Thymus (tissue), 11 donors: Measurements from ENCODE around the gene MS4A15. TPM values are rescaled to one million over a fixed set of nuclear protein-coding genes. Genes with fewer than 3 reads are reported as not detected.
"Not testable (repeated sequence)": the region's sequence is repeated elsewhere in the genome, so short reads cannot be mapped to it uniquely, and the experiment has no call there.

Source experiments
- DNase-seq, 9 donors: peaks; one replicate each; pipeline ENCODE4 v3.0.0-alpha.2; 2013; ENCODE audit warnings: low spot score in 9 of 9, low read depth in 6 of 9, missing footprints in 1 of 9
- H3K27ac ChIP-seq, 2 donors: one replicate each; pipeline ENCODE4 v1.5.1; 2013; ENCODE audit warnings: control low read depth in 1 of 2, low read depth in 1 of 2, low read length in 1 of 2, mild to moderate bottlenecking in 1 of 2, moderate library complexity in 1 of 2
- H3K27me3 ChIP-seq, 2 donors: one replicate each; pipeline ENCODE4 v1.5.1; 2013; ENCODE audit warnings: low read length in 1 of 2; ENCODE audit not compliant: control insufficient read depth in 2 of 2, insufficient read depth in 1 of 2
- H3K36me3 ChIP-seq, 2 donors: one replicate each; pipeline ENCODE4 v1.5.1; 2013; ENCODE audit warnings: low read length in 1 of 2, mild to moderate bottlenecking in 1 of 2, moderate library complexity in 1 of 2; ENCODE audit not compliant: control insufficient read depth in 2 of 2, insufficient read depth in 2 of 2
- H3K4me1 ChIP-seq, 2 donors: one replicate each; pipeline ENCODE4 v1.5.1; 2013; ENCODE audit warnings: low read length in 2 of 2; ENCODE audit not compliant: control insufficient read depth in 2 of 2, insufficient read depth in 2 of 2
- H3K4me3 ChIP-seq, 2 donors: one replicate each; pipeline ENCODE4 v1.5.1; 2013; ENCODE audit warnings: low read length in 2 of 2, control low read depth in 1 of 2, mild to moderate bottlenecking in 1 of 2
- H3K9me3 ChIP-seq, 2 donors: one replicate each; pipeline ENCODE4 v1.5.1; 2013; ENCODE audit warnings: low read length in 1 of 2, mild to moderate bottlenecking in 1 of 2; ENCODE audit not compliant: control insufficient read depth in 2 of 2, insufficient read depth in 1 of 2
- WGBS: extraction: QIAGEN DNeasy Blood & Tissue Kit; methylation state at CpG from one replicate; pipeline ENCODE4 v1.1.7; 2013; 5-methylcytosine and 5-hydroxymethylcytosine counted together
- polyA plus RNA-seq: library from polyadenylated mRNA; stranded (reverse); fragments of 200-250 nt; gene quantifications from one replicate; pipeline ENCODE4 v1.2.3, GENCODE V29; 2013
- total RNA-seq: library from RNA; stranded (reverse); fragments of 120-200 nt; gene quantifications from one replicate; pipeline ENCODE4 v1.2.4, GENCODE V29; 2013
- donor health status: healthy.

MS4A15 gene
- total and polyA plus RNA-seq, 2 donors = 0.23 TPM; not detected in 1

DNA sequence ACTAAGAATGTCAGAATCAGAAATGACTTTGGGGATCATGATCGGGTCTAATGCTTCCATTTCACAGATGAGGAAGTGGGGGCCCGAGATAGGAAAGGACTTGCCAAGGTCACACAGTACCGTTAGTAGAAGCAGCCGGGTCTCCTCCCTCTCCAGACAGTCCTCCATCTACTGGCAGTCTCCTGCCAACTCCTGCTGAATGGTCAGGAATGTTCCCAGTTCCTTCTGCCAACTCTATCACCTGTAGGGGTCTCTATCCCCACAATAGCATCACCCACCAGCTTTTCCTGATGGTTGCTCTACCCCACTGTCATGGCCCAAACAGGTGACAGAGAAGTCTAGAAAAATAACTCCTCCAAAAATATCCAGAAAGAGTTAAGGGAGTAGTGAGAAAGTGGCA lies 61.4 kb downstream of the MS4A15 start:
- WGBS = 96% methylated on average over 4 of the region's 4 CpGs
- H3K4me1 ChIP-seq = peaks cover 16 to 29% of the 10 kb centered on the region in 2 donors
- H3K27ac ChIP-seq = no peak overlapping the region
- H3K9me3 ChIP-seq = peaks cover 8 to 15% of the 10 kb centered on the region in 2 donors
- no peaks in the 10 kb centered on the region for H3K27me3 ChIP-seq
- no peak overlapping the region for H3K4me3 ChIP-seq
- DNase-seq = no peak
- H3K36me3 ChIP-seq = no peaks in the 10 kb centered on the region

DNA sequence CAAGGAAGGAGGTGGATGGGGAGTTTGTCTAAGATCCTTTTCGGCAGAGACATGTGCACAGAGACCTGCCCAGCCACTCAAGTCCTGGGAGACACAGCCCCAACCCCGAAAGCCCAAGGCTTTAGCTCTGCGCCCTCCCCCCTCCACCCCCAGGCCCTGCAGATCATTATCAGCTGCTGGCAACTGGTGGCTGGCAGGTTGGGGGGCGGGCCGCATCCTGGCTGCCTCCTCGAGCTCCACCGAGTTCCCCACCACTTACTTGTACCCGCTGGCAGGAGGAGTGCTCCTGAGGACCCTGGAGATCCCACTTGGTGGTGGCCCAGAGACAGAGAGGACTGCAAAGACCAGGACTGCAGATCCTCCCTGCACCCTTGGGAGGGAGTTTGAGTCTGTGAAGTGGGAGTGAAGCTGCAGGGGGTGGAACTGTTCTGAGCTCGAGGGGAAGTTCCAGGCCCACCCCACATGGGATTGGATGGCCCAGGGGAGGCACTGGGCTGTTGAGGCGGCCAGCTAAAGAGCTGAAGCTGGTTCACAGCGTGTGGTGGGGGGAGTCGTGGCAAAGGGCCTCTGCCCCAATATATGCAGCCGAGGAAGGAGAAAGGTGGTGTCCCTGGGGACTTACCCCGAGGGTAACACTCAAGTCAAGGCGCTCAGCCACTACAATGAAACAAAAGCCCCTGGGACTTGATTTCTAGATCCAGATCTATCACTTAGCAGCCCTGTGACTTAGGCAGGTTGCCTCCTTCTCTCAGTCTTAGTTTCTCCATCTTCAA lies 65.3 kb downstream of the MS4A15 start:
- H3K4me1 ChIP-seq = peaks cover 16 to 29% of the 10 kb centered on the region in 2 donors
- H3K27me3 ChIP-seq = no peaks in the 10 kb centered on the region
- H3K27ac ChIP-seq = no peak overlapping the region
- DNase-seq = peak in 6 of 9 donors; percentile 40 to 63 (median 52)
- H3K36me3 ChIP-seq = no peaks in the 10 kb centered on the region
- H3K4me3 ChIP-seq = no peak overlapping the region
- H3K9me3 ChIP-seq = peaks cover 3 to 7% of the 10 kb centered on the region in 2 donors
- WGBS = 48% methylated on average over 15 of the region's 15 CpGs

DNA sequence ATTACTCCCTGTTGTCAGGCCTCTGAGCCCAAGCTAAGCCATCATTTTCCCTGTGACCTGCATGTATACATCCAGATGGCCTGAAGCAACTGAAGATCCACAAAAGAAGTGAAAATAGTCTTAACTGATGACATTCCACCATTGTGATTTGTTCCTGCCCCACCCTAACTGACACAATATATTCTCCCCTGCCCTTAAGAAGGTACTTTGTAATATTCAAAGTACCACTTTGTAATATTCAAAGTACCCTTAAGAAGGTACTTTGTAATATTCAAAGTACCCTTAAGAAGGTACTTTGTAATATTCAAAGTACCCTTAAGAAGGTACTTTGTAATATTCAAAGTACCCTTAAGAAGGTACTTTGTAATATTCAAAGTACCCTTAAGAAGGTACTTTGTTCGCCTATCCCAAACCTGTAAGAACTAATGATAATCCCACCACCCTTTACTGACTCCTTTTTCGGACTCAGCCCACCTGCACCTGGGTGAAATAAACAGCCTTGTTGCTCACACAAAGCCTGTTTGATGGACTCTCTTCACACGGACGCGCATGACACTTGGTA lies 67.2 kb downstream of the MS4A15 start:
- H3K9me3 ChIP-seq, H3K27ac ChIP-seq, DNase-seq, H3K36me3 ChIP-seq, H3K4me3 ChIP-seq, H3K27me3 ChIP-seq: not testable (repeated sequence)
- WGBS = 98% methylated on average over 5 of the region's 5 CpGs
- peaks cover 16 to 29% of the 10 kb centered on the region in 2 donors for H3K4me1 ChIP-seq

DNA sequence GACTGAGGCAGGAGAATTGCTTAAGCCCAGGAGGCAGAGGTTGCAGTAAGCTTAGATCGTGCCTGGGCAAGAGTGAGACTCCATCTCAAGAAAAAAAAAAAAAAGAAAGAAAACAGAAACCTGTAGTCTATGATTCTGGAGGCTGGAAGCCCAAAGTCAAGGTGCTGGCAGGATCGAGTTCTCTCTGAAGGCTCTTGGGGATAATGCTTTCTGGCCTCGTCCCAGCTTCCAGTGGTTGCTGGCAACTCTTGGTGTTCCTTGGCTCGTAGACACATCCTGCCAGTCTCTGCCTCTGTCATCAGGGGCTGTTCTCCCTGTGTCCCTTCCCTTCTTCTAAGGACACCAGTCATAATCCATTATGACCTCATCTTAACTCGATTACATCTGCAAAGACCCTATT lies 68.5 kb downstream of the MS4A15 start:
- 95% methylated on average over 5 of the region's 5 CpGs for WGBS
- H3K9me3 ChIP-seq = no peaks in the 10 kb centered on the region

DNA sequence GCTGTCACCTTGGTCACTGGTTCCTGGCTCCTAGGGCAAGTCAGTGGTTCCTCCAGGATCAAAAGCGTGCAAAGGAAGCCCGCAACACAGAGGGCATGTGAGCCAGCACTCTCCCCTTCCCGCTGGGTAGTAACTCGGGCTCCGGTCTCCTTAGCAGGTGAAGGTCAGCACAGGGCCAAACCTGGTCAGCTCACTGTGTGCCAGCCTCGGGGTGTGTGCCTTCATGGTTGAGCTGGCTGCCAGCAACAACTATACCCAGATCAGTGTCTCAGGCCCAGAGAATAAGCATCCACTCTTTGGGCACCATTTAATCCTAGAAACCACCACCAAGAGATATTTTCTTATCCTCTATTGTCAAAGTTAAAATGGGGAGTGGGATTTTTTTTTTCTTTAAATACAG lies 69.1 kb downstream of the MS4A15 start:
- no peaks in the 10 kb centered on the region for H3K27me3 ChIP-seq
- no peaks in the 10 kb centered on the region for H3K9me3 ChIP-seq
- H3K4me3 ChIP-seq = no peak overlapping the region
- no peak overlapping the region for H3K27ac ChIP-seq
- H3K4me1 ChIP-seq = peaks cover 11 to 22% of the 10 kb centered on the region in 2 donors
- no peak for DNase-seq
- no peaks in the 10 kb centered on the region for H3K36me3 ChIP-seq
- WGBS = 82% methylated on average over 6 of the region's 6 CpGs

More for the DNA sequence above, 68.5 kb downstream of the MS4A15 start:
- no peaks in the 10 kb centered on the region for H3K36me3 ChIP-seq
- DNase-seq = no peak
- peaks cover 15 to 27% of the 10 kb centered on the region in 2 donors for H3K4me1 ChIP-seq
- no peak overlapping the region for H3K27ac ChIP-seq
- H3K4me3 ChIP-seq = no peak overlapping the region
- H3K27me3 ChIP-seq = no peaks in the 10 kb centered on the region

Other genes starting within 250 kb of the MS4A15 start
- gene MS4A13, start 241.5 kb upstream of the MS4A15 start, total RNA-seq = not detected
- gene MS4A13, start 241.5 kb upstream of the MS4A15 start, polyA plus RNA-seq = not detected
- 0.14 TPM for gene MS4A8, start 57.3 kb upstream of the MS4A15 start, total RNA-seq
- gene MS4A8, start 57.3 kb upstream of the MS4A15 start, polyA plus RNA-seq = 0.98 TPM
- not detected for gene MS4A18, start 32.1 kb upstream of the MS4A15 start, total RNA-seq
- 0.07 TPM for gene MS4A18, start 32.1 kb upstream of the MS4A15 start, polyA plus RNA-seq
- gene MS4A10, start 28.5 kb downstream of the MS4A15 start, total RNA-seq = under 0.01 TPM
- 0.09 TPM for gene MS4A10, start 28.5 kb downstream of the MS4A15 start, polyA plus RNA-seq
- 9.2 TPM for gene CCDC86, start 85.2 kb downstream of the MS4A15 start, total RNA-seq
- 11.0 TPM for gene CCDC86, start 85.2 kb downstream of the MS4A15 start, polyA plus RNA-seq
- gene PTGDR2, start 99.1 kb downstream of the MS4A15 start, total RNA-seq = 10.2 TPM
- 0.73 TPM for gene PTGDR2, start 99.1 kb downstream of the MS4A15 start, polyA plus RNA-seq
- 1.6 TPM for gene ZP1, start 110.7 kb downstream of the MS4A15 start, total RNA-seq
- gene ZP1, start 110.7 kb downstream of the MS4A15 start, polyA plus RNA-seq = 1.5 TPM
- 74.9 TPM for gene PRPF19, start 149.7 kb downstream of the MS4A15 start, total RNA-seq
- gene PRPF19, start 149.7 kb downstream of the MS4A15 start, polyA plus RNA-seq = 49.2 TPM
- gene TMEM109, start 157.3 kb downstream of the MS4A15 start, total RNA-seq = 18.7 TPM
- 58.1 TPM for gene TMEM109, start 157.3 kb downstream of the MS4A15 start, polyA plus RNA-seq
- 4.6 TPM for gene TMEM132A, start 167.6 kb downstream of the MS4A15 start, total RNA-seq
- gene TMEM132A, start 167.6 kb downstream of the MS4A15 start, polyA plus RNA-seq = 5.7 TPM
- gene SLC15A3, start 195.3 kb downstream of the MS4A15 start, total RNA-seq = 17.5 TPM
- gene SLC15A3, start 195.3 kb downstream of the MS4A15 start, polyA plus RNA-seq = 37.5 TPM
- gene CD6, start 214.8 kb downstream of the MS4A15 start, total RNA-seq = 30.7 TPM
- 74.1 TPM for gene CD6, start 214.8 kb downstream of the MS4A15 start, polyA plus RNA-seq